ENCODE data around the gene LIMCH1. TPM values are rescaled to one million over a fixed set of nuclear protein-coding genes. Genes with fewer than 3 reads are reported as not detected.

The LIMCH1 gene
- total and polyA plus RNA-seq, 10 donors: 14.4 to 434 (median 212) TPM

- TF ChIP-seq POLR2A (IDR thresholded peaks at IDR 0.05) (no peak), POLR2AphosphoS5 (IDR thresholded peaks at IDR 0.05) (no peak)
- TF ChIP-seq, protein P1, sequence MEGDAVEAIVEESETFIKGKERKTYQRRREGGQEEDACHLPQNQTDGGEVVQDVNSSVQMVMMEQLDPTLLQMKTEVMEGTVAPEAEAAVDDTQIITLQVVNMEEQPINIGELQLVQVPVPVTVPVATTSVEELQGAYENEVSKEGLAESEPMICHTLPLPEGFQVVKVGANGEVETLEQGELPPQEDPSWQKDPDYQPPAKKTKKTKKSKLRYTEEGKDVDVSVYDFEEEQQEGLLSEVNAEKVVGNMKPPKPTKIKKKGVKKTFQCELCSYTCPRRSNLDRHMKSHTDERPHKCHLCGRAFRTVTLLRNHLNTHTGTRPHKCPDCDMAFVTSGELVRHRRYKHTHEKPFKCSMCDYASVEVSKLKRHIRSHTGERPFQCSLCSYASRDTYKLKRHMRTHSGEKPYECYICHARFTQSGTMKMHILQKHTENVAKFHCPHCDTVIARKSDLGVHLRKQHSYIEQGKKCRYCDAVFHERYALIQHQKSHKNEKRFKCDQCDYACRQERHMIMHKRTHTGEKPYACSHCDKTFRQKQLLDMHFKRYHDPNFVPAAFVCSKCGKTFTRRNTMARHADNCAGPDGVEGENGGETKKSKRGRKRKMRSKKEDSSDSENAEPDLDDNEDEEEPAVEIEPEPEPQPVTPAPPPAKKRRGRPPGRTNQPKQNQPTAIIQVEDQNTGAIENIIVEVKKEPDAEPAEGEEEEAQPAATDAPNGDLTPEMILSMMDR (IDR thresholded peaks at IDR 0.05 in 8 of 11, conservative IDR thresholded peaks at IDR 0.05 in 3 of 11): no peak
- WGBS, 5 donors: 87 to 94% (median 88%) methylated on average over 5 of the region's 5 CpGs
Measured at GRCh38 chr4:41687971-41688370, 150.0 kb downstream of the LIMCH1 start.

DNA sequence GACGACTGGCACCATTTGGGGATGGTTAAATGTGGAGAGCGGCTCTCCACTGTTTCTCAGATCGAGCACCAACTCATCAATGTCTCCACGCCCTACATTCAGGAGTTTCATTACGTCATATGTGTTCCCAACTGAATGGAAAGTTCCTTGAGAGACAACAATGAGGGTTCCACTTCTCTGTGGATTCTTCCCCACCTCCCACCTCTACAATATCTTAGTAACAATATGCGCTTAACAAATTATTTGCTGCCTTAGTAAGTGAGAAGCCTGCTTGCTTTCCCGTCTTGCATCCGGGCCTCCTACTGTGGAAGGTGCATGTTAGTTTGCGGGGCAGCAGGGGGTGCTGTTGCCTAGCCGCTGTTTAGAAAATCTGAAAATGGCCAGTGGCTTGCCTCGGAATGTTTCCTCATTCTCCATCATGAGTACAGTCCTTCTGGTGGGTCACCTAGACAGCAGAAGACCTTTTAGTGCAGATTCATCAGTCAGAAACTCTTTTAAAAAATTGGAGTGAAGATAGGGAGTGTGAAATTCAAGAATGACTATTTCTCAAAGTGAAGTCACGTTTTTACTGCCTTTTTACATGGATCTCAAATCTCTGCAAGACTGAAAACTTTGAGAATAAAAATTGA, 154.9 kb downstream of the LIMCH1 start:
- intact Hi-C loops (cut with DNase I; ENCODE audit: low total_unique reads): loop anchor here (5.0 kb wide), 1 partner anchor 189 kb away; no protein-coding TSS in a partner anchor

More at GRCh38 chr4:41687971-41688370, 150.0 kb downstream of the LIMCH1 start:
- Histone ChIP-seq H3K4me1 (peaks cover 0 to 4% (median 0%) of the 10 kb centered on the region in 6 donors), H3K4me3 (no peak overlapping the region), H3K9me3 (no peaks in the 10 kb centered on the region), H3K27ac (no peak overlapping the region), H3K27me3 (replicated peaks in 1 of 7) (no peaks in the 10 kb centered on the region), H3K36me3 (peaks cover 0 to 88% (median 8%) of the 10 kb centered on the region in 6 donors)
- no peak for DNase-seq
- intact Hi-C loops (cut with DNase I; ENCODE audit: low total_unique reads): no loop called here

GRCh38 chr4:41693629-41694028, 155.7 kb downstream of the LIMCH1 start:
- no peak for DNase-seq
- WGBS, 5 donors: 43 to 68% (median 58%) methylated on average over 2 of the region's 2 CpGs
- H3K9me3 ChIP-seq: no peaks in the 10 kb centered on the region
- no peak for TF ChIP-seq POLR2A (IDR thresholded peaks at IDR 0.05)
- TF ChIP-seq, protein P1 (IDR thresholded peaks at IDR 0.05 in 8 of 11, conservative IDR thresholded peaks at IDR 0.05 in 3 of 11): peak in 1 of 11 experiments; percentile 10
- no peak for TF ChIP-seq POLR2AphosphoS5 (IDR thresholded peaks at IDR 0.05)
- peaks cover 0 to 5% (median 0%) of the 10 kb centered on the region in 6 donors for H3K4me1 ChIP-seq
- intact Hi-C loops (cut with DNase I; ENCODE audit: low total_unique reads): loop anchor here (5.0 kb wide), 1 partner anchor 189 kb away; no protein-coding TSS in a partner anchor
- H3K36me3 ChIP-seq: peaks cover 0 to 64% (median 0%) of the 10 kb centered on the region in 6 donors
- H3K4me3 ChIP-seq: no peak overlapping the region
- H3K27ac ChIP-seq: no peak overlapping the region
- H3K27me3 ChIP-seq (replicated peaks in 1 of 7): no peaks in the 10 kb centered on the region

More for the DNA sequence above, 154.9 kb downstream of the LIMCH1 start:
- 53 to 62% (median 55%) methylated on average over 12 of the region's 12 CpGs for WGBS, 5 donors
- no peak for DNase-seq
- no peaks in the 10 kb centered on the region for H3K9me3 ChIP-seq
- H3K4me3 ChIP-seq: no peak overlapping the region
- H3K4me1 ChIP-seq: peaks cover 0 to 5% (median 0%) of the 10 kb centered on the region in 6 donors
- no peak for TF ChIP-seq POLR2A (IDR thresholded peaks at IDR 0.05)
- TF ChIP-seq, protein P1 (IDR thresholded peaks at IDR 0.05 in 8 of 11, conservative IDR thresholded peaks at IDR 0.05 in 3 of 11): peak; percentile 24 to 79 (median 57)
- TF ChIP-seq POLR2AphosphoS5 (IDR thresholded peaks at IDR 0.05): peak in 1 of 3 donors; percentile 37
- peaks cover 0 to 66% (median 0%) of the 10 kb centered on the region in 6 donors for H3K36me3 ChIP-seq
- no peak overlapping the region for H3K27ac ChIP-seq
- no peaks in the 10 kb centered on the region for H3K27me3 ChIP-seq (replicated peaks in 1 of 7)

DNA sequence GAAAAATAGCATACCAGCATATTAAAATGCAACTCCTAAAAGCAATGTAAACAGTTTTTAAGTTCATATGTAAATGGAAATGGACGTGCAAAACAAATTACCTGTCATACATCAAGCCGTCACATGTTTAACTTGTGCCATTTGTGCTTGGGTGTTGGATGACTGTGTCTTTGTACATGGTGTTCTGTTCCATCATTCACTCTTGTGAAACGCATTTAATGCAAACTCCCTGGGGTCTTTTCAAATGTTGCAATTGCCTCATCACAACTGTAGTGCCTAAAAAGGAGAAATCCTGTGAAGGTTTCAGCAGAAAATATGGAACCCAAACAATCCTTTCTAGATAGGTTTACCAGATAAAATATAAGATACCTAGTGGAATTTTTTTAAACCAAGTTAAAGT, 158.2 kb downstream of the LIMCH1 start:
- intact Hi-C loops (cut with DNase I; ENCODE audit: low total_unique reads): no loop called here
- TF ChIP-seq, protein P1 (IDR thresholded peaks at IDR 0.05 in 8 of 11, conservative IDR thresholded peaks at IDR 0.05 in 3 of 11): no peak
- no peak for TF ChIP-seq POLR2A (IDR thresholded peaks at IDR 0.05)
- no peak for TF ChIP-seq POLR2AphosphoS5 (IDR thresholded peaks at IDR 0.05)
- 75 to 91% (median 85%) methylated on average over 3 of the region's 3 CpGs for WGBS, 5 donors

More for the DNA sequence above, 158.2 kb downstream of the LIMCH1 start:
- peaks cover 0 to 46% (median 0%) of the 10 kb centered on the region in 6 donors for H3K36me3 ChIP-seq
- no peak overlapping the region for H3K27ac ChIP-seq
- DNase-seq: no peak
- H3K4me1 ChIP-seq: peaks cover 0 to 5% (median 0%) of the 10 kb centered on the region in 6 donors
- peaks cover 0 to 10% (median 0%) of the 10 kb centered on the region in 7 donors for H3K27me3 ChIP-seq (replicated peaks in 1 of 7)
- H3K9me3 ChIP-seq: no peaks in the 10 kb centered on the region
- no peak overlapping the region for H3K4me3 ChIP-seq
